Activated T-cell treated with anti-CD3 and anti-CD28 coated beads for 1 hour (primary cell): Measurements from ENCODE around the gene NRDC.

ENCODE experiments used
- DNase-seq: peaks from one replicate; pipeline ENCODE4 v3.0.0-alpha.2; 2020; ENCODE audit warnings: low read depth

The NRDC gene

DNA sequence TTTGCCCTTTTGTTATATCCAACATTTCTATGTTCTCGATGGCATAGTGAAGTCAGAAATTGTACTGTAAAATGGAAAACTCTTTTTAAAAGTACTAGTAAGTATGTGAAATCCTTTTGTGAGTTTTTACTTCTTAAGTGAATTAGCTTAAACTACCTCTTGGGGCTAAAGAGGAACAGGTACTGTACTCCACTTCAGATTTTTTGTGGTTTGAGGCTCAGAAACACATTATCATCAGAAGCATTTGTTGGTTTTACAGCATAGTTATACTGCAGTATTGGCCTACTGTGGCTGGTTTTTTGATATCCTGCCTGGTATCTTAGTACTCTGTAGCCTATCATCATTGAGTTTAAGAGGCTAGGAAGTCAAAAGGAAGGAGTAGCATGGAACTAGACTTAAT, 117.2 kb downstream of the NRDC start:
- DNase-seq = no peak

DNA sequence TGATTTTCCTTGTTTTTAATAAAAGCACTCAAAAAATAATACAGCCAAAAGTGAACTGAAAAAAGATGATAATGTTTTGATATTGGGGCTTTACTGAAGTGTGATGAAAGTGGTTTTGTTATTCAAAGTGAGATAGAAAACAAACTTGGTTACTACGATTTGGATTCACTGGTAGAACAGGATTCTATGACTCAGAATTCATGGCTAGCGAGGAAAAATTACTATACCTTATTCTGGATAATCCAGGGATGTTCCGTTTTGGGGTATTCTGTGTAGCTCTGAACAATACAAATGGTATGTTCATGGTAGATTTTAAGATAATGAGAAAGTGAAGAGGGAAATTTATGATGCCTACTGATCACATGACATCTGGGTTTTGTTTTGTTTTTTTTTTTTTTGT, 117.7 kb downstream of the NRDC start:
- no peak for DNase-seq

DNA sequence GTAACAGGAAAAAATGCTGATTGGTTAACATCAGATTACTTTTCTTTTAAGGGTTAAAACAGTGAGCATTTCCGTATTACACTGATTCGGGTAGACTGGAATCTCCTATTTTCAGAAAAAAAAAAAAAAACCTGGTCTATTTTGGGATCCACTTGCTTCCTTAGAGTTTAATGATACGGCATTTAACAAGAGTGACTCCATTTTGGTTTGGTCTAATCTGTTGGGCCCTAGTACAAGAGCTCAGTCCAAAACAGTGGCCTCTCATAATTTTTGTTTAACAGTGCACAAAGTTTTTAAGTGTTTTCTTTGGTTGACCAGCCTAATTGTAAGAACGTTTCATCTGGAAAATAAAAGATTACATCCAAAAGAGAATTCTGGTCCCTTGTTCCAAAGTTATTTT, 120.2 kb downstream of the NRDC start:
- no peak for DNase-seq

DNA sequence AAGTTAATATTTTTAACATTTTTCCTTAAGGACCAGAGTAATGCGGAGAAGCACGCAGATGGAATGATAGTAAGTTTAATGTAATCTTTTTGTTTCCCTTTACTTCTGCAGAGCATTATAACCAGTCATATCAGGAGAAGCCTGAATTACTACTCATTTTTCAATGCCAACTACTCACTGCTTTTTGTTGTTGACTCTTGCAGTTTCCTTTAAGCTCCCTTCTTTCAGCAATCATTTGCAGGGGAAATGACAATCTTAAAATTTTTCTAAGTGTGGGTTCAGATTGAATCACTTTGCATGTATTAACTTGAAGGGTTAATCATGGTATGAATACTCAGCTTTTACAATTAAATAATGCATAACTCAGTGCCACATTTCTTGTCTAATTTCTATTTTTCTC, 122.2 kb downstream of the NRDC start:
- DNase-seq = no peak

DNA sequence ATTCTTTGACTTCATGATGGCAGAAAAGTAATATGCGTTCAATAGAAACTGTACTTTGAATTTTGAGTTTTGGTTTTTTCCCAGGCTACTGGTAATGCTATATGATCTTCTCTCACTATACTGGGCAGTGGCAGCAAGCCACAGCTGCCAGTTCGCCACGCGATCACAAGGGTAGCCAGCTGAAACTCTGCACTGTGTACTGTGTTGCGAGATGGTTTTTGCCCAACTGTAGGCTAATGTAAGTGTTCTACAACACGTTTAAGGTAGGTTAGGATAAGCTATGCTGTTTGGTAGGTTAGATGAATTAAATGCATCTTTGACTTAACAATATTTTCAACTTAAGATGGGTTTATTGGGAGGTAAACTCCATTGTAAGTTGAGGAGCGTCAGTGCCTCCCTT, 123.1 kb downstream of the NRDC start:
- no peak for DNase-seq

DNA sequence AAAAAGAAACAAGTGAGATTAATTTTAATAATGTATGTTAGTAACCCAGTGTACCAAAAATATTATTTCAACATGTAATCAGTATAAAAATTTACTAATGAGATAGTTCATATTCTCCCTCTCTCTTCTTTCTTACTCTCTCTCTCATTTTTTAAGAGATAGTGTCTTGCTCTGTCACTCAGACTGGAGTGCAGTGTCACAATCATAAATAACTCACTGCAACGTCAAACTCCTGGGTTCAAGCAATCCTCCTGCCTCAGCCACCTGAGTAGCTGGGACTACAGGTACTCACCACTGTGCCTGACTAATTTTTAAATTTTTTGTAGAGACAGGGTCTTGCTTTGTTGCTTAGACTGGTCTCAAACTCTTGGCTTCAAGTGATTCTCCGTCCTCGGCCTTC, 123.9 kb downstream of the NRDC start:
- no peak for DNase-seq

DNA sequence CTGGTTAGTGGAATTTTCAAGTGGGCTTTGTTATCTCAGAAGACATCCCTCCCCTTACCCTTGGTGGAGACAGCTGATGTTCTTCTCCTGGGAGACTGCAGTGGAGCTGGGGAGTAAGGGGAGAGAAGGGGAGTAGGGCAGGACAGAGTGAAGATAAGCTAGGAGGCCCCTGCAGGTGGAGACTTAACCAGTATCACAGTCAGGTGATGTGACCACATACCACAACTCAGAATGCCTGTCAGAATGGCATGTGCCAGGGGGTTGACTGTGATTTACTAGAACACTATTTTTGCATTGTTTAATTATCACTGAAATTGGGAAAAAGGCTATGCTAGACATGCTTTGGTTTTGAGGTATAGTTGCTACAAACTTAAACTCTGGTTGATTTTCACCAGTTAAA, 124.6 kb downstream of the NRDC start:
- no peak for DNase-seq

DNA sequence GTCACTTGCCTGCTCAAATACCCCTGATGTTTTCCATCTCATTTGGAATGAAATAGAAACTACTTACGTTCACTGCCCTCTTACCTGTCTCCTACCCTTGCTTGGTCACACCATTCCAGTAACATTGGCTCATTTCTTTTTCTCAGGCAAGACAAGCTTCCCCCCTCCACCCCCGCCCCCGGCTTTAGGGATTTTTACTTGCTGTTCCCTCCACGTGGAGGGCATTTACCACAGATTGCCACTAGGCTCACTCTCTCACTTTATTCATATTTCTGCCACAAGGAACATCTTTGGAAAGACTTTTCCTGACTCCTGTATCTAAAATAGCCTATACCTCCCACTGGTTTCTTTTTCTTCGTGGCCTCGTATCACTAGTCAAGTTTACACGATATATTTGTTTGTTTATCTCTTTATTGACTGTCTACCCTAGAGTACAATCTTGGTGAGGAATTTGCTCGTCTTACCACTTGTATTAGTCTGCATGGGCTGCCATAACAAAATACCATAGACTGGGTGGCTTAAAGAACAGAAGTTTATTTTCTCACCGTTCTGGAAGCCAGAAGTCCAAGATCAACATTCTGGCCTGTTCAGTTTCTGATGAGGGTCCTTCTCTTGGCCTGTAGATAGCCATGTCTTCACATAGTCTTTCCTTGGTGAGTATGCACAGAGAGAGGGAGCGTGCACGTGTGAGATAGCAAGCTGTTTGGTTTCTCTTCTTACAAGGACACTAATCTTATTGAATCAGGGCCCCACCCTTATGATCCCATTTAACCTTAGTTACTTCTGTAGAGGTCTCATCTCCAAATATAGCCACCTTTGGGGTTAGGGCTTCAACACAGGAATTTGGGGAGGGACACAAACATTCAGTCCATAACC, 126.2 kb downstream of the NRDC start:
- no peak for DNase-seq

DNA sequence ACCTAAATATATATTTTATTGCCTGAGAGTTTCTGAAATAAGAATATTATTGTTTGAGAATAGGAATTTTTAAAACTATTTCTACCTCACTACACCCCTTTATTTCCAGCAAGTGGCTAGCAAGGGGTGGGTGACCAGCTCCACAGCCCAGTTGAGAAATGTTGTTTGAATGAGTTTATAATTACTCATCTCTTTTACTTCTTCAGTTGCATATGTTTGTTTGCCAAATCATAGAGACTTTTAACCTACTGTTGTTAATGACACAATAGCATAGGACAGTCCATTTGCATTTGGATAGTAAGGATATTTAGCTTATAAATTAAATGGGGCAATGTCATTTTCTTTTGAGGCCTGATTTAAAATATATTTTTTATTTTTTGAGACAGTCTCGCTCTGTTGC, 127.8 kb downstream of the NRDC start:
- no peak for DNase-seq

DNA sequence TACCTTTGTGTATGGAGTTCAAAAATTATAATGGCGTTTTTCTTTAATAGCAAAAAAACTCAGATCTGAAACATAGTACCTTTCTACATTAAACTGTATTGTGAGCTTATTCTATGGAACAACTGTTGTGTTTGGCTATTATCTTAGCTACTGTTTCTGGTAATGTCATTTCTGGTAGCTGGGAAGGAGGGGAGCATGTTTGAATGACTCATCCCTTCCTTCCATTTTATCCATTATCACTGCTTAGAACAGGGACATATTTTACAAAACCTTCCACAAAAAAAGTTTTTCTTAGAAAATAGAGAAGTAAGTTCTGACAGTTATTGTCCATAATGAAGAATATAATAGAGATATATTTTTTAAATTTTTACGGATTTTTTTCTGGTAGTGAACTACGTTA, 128.3 kb downstream of the NRDC start:
- DNase-seq = no peak

DNA sequence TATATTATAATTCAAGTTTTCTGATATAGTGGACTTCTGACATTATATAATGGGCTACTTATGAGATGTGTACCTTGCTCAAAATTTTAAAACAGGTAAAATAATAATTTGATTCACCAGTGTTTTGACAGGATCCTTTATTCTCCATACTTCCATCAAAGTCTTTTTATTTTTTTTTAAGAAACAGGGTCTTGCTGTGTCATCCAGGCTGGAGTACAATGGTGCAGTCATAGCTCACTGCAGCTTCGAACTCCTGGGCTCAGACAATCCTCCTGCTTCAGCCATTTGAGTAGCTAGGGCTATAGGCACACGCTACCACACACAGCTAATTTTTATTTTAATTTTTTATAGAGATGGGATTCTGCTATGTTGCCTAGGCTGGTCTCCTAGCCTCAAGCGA, 129.4 kb downstream of the NRDC start:
- no peak for DNase-seq

DNA sequence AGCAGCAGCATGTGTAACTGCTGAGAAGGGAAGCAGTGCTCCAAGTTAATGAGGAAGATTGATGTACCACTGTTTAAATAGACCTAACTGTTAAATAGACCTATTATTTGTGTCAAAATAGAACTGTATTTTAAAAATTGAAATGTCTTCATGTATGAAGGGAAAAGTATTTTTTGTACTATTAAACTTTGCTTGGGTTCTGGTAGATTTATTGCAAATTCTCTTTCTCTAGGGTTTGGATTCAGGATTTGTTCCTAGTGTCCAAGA, 133.3 kb downstream of the NRDC start:
- DNase-seq = no peak

DNA sequence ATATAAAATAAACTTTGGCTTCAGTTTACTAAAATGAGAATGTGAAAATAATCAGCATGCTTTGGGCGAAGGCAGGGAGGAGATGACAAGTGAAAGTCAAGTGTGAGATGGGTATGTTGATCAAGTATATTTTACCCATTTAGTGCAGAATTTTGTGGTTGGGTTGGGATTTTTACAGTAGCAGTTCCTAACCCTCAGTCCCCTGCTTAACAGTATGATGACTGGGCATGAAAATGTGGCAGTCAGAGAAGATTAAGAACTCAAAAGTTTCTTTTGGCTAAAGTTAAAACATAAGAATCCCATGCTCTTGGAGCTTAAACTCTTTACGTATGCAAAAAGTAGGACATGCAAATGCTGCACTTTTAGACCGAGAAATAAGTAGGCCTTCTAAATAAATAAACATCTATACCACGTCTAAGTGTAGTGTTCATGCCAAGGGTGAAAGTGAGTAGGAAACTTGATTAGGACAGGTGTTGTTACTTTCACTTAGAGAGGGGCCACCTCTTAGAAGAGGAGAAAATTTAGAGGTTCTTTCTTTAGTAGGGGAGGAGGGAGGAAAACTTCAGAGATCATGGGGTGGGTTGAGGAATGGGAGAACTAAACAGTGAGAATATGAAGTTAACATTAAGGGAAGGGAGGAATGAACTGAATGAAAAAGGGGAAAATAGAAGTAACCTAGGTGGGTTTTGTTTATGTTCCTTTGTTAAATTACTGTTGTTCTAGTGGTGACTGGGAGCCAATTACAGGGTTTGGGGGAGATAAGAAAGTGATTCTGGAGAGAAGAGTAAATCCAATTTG, 133.8 kb downstream of the NRDC start:
- no peak for DNase-seq

DNA sequence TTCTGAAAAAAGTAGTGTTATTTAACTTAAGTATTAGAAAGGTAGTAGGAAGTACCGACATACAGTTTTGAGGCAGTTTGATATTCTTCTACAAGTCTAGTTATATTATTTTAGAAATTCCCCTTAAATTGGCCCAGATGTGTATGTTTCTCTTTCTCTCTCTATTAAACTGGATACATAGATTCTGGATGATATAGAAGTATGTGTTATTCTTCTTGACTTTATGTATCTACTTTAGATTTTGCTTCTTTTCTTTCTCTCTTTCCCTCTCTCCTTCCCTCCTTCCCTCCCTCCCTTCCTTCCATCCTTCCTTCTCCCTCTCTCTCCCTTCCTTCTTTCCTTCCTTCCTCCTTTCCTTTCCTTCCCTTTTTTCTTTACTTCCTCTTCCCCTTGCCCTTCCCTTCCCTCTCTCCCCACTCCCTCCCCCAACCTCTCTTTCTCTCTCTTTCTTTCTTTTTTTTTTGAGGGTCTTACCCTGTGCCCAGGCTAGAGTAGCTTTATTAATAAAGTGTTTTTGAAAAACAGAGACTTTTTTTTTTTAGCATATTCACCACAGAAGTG, 137.3 kb downstream of the NRDC start:
- no peak for DNase-seq

DNA sequence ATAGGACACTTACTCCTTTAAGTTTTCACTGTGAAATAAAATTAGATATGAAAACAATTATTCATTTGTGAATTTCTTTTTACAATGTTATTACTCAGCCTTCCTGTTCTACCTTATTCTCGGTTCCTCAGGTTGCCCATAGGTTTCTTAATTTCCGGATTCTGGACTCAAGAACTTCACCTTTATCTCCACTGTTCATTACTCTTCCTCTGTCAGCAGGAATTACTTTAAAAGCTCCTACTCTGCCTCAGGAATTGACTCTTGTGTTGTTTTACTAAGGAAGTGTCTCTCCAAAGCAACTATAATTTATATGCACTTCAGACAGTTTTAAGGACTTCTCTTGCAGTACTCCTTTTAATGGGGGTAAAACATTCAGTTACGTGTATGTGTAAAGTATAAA, 137.9 kb downstream of the NRDC start:
- no peak for DNase-seq
